K562 (cell line): ENCODE results near the gene MRPS6. TPM values are rescaled to one million over a fixed set of nuclear protein-coding genes. Genes with fewer than 3 reads are reported as not detected.
A peak's percentile ranks its signal among the peaks of the same experiment; 100 is the strongest.

Source experiments
- CCNT2 ChIP-seq: IDR thresholded peaks from 2 replicates; pipeline ENCODE4 v1.6.1; 2011; ENCODE audit warnings: borderline replicate concordance, low read depth, mild to moderate bottlenecking, moderate library complexity, mixed read lengths, low read length; ENCODE audit not compliant: insufficient read length; ENCODE audit errors: extremely low read depth
- DMBX1 ChIP-seq: fragments of 250-450 bp; sonication (Bioruptor Pico); IDR thresholded peaks from 2 replicates; pipeline ENCODE4 v1.8.0; 2022; ENCODE audit warnings: inconsistent platforms, mild to moderate bottlenecking, moderate library complexity, borderline replicate concordance
- DPF2 ChIP-seq: fragments of 450-650 bp; IDR thresholded peaks from 2 replicates; pipeline ENCODE4 v1.6.1; 2016
- ELF2 ChIP-seq: fragments of 250-450 bp; sonication (Bioruptor Pico); IDR thresholded peaks from 2 replicates; pipeline ENCODE4 v1.5.0; 2021; ENCODE audit warnings: mild to moderate bottlenecking
- ILK ChIP-seq: fragments of 450-650 bp; IDR thresholded peaks from 2 replicates; pipeline ENCODE4 v1.6.1; 2016; ENCODE audit warnings: missing genetic modification characterization, low read depth, mild to moderate bottlenecking, missing compliant biosample characterization, moderate library complexity, borderline replicate concordance
- MIER1 ChIP-seq: fragments of 450-650 bp; IDR thresholded peaks from 2 replicates; pipeline ENCODE4 v1.6.1; 2016; ENCODE audit warnings: antibody characterized with exemption, mild to moderate bottlenecking, low read depth
- MYC ChIP-seq, 2 experiments: fragments of 250-450 bp in 1 of 2; sonication (Bioruptor Pico) in 1 of 2; IDR thresholded peaks; 2 replicates each; pipeline versions ENCODE4 v1.5.1 to v1.6.1; 2012 to 2021; ENCODE audit warnings: low read depth in 2 of 2, borderline replicate concordance in 1 of 2, improper control_type of control experiment in 1 of 2, low read length in 1 of 2, mild to moderate bottlenecking in 1 of 2, moderate library complexity in 1 of 2
- RBBP5 ChIP-seq: fragments of 200-600 bp; sonication (generic); IDR thresholded peaks from 2 replicates; pipeline ENCODE4 v1.6.1; 2012; ENCODE audit warnings: borderline replicate concordance, mild to moderate bottlenecking, low read length, control low read depth, inconsistent platforms; ENCODE audit not compliant: insufficient read depth, poor library complexity, severe bottlenecking
- RBM22 ChIP-seq: fragments of 200-400 bp; formaldehyde crosslinking; IDR thresholded peaks from 2 replicates; pipeline ENCODE4 v1.6.1; 2018; ENCODE audit warnings: low read length, low read depth; ENCODE audit not compliant: poor library complexity, severe bottlenecking
- RCOR1 ChIP-seq, 2 experiments: IDR thresholded peaks; 2 replicates each; pipeline ENCODE4 v1.6.1; 2012; ENCODE audit warnings: low read depth in 2 of 2, low read length in 2 of 2, borderline replicate concordance in 1 of 2, improper control_type of control experiment in 1 of 2
- RREB1 ChIP-seq: fragments of 250-450 bp; sonication (Bioruptor Pico); IDR thresholded peaks from 2 replicates; pipeline ENCODE4 v1.4.0; 2020
- SRSF1 ChIP-seq: fragments of 200-400 bp; formaldehyde crosslinking; IDR thresholded peaks from 2 replicates; pipeline ENCODE4 v1.6.1; 2017; ENCODE audit warnings: mild to moderate bottlenecking, low read depth, low read length, moderate library complexity
- TEAD4 ChIP-seq, 2 experiments: sonication (generic) in 1 of 2; formaldehyde crosslinking in 1 of 2; IDR thresholded peaks; 2 replicates each; pipeline versions ENCODE4 v1.6.1 to v1.8.0; 2012 to 2022; ENCODE audit warnings: borderline replicate concordance in 1 of 2, inconsistent platforms in 1 of 2, low read length in 1 of 2, mild to moderate bottlenecking in 1 of 2, missing genetic modification reagents in 1 of 2
- THAP12 ChIP-seq: fragments of 250-450 bp; sonication (Bioruptor Pico); IDR thresholded peaks from 2 replicates; pipeline ENCODE4 v1.9.0; 2021; ENCODE audit warnings: mild to moderate bottlenecking, inconsistent platforms
- ZNF175 ChIP-seq: fragments of 200-800 bp; sonication (Bioruptor generic); IDR thresholded peaks from 2 replicates; pipeline ENCODE4 v1.6.1; 2016; ENCODE audit warnings: low read depth, mild to moderate bottlenecking, missing genetic modification characterization, missing compliant biosample characterization
- ZNF217 ChIP-seq: sonication (generic); formaldehyde crosslinking; IDR thresholded peaks from 2 replicates; pipeline ENCODE4 v1.8.0; 2022; ENCODE audit warnings: mild to moderate bottlenecking, missing genetic modification reagents
- ZNF584 ChIP-seq: fragments of 200-800 bp; sonication (Bioruptor generic); IDR thresholded peaks from 2 replicates; pipeline ENCODE4 v1.6.1; 2016; ENCODE audit warnings: low read depth, mild to moderate bottlenecking, missing genetic modification characterization, missing compliant biosample characterization
- ZNF707 ChIP-seq: fragments of 250-450 bp; sonication (Bioruptor Pico); conservative IDR thresholded peaks from 2 replicates; pipeline ENCODE4 v1.8.0; 2022; ENCODE audit warnings: inconsistent platforms, mild to moderate bottlenecking, moderate library complexity
- ZNF778 ChIP-seq: fragments of 450-650 bp; formaldehyde crosslinking; IDR thresholded peaks from 2 replicates; pipeline ENCODE4 v1.4.0; 2020; ENCODE audit warnings: mild to moderate bottlenecking, moderate library complexity
- polyA plus RNA-seq, 8 experiments: library from polyadenylated mRNA; depleted of rRNA in 4 of 8; stranded (reverse) in 5 of 8; unstranded in 3 of 8; fragments of >200 nt; fragmentation: Nextera tagmentation in 2 of 8; fragmentation: Illumina TruSeq in 1 of 8; extraction: Ambion mirVana in 2 of 8; extraction: Trizol in 1 of 8; gene quantifications; 2 replicates each; pipeline versions ENCODE4 v1.2.1 to v1.2.3, GENCODE V29; 2011 to 2014; ENCODE audit warnings: inconsistent platforms in 1 of 8, missing spikeins in 1 of 8
- total RNA-seq, 7 experiments: library from RNA; depleted of rRNA in 6 of 7; stranded (reverse); fragments of >200 nt in 6 of 7; fragmentation: Illumina TruSeq in 2 of 7; extraction: Trizol in 2 of 7; gene quantifications; 2 replicates each; pipeline versions ENCODE4 v1.2.1 to v1.2.3, GENCODE V29; 2011 to 2021; ENCODE audit warnings: low replicate concordance in 1 of 7

Gene MRPS6
- total and polyA plus RNA-seq, 9 of the 15 experiments (the other 6 are each of a cell fraction or from before 2014, with no cell fraction given) = 26.1 to 72.0 (median 39.3) TPM

DNA sequence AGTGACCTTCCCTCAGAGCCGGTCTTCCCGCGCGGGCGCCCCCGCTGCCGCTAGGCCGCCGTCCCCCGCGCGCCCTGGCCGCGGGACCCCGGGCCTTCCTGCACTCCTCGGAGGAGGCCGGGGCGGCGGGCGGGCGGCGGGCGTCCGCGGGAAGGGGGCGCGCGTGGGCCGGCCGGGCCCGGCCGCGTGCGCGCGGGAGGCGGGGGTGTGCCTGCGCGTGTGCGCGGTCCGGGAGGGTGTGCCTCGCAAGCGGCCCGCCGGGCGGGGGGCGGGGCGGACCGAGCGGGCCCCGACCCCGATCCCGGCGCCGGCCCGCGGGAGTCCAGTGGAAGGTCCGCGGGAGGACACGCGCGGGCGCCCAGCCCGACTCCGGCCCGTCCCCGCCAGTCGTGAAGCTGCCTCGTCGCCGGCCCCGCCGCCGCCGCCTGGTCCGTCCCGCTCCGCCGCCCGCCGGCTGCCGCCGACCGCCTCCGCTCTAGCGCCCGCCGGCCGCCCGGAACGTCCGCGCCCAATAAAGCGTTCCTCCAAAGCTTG is 438 bp downstream of the MRPS6 start (continued):
- no peak for TF ChIP-seq ZNF778
- no peak for TF ChIP-seq ZNF175 (CRISPR knock-in tag)
- no peak for TF ChIP-seq RREB1 (CRISPR knock-in tag)
- TF ChIP-seq ILK (tag) = no peak
- TF ChIP-seq THAP12 (CRISPR knock-in tag) = peak; percentile 72; the same call in 1 of the 2 replicates
- TF ChIP-seq DPF2 = no peak
- no peak; the same call in 1 of the 2 replicates for TF ChIP-seq ZNF584 (CRISPR knock-in tag)
- TF ChIP-seq RCOR1 (IDR thresholded peaks at IDR 0.05; ENCODE audit: borderline replicate concordance in 1 of 2, low read depth in 2 of 2, low read length in 2 of 2) = 0 out of 4 replicates have a peak, but pooled peaks of 1 of the 2 experiments have one; percentile 1
- TF ChIP-seq SRSF1 = no peak
- TF ChIP-seq RBBP5 = peak; percentile 96
- TF ChIP-seq DMBX1 (CRISPR knock-in tag) = 0 out of 2 replicates have a peak, but pooled peaks have one; percentile 13
- TF ChIP-seq RBM22 = no peak
- no peak for TF ChIP-seq TEAD4 (IDR thresholded peaks at IDR 0.05; ENCODE audit: low read length)
- no peak for TF ChIP-seq TEAD4 (CRISPR knock-in tag; IDR thresholded peaks at IDR 0.05; ENCODE audit: borderline replicate concordance)
- TF ChIP-seq MIER1 = no peak
- no peak for TF ChIP-seq ZNF707 (CRISPR knock-in tag)
- TF ChIP-seq ZNF217 = no peak
- peak; percentile 72 for TF ChIP-seq CCNT2
- peak; percentile 56 for TF ChIP-seq MYC (IDR thresholded peaks at IDR 0.05; ENCODE audit: low read depth, low read length)
- TF ChIP-seq MYC (CRISPR knock-in tag; IDR thresholded peaks at IDR 0.05; ENCODE audit: borderline replicate concordance, low read depth) = no peak
- TF ChIP-seq ELF2 (CRISPR knock-in tag) = no peak
